ENCODE measurements around the gene PYCARD.
A peak's percentile ranks its signal among the peaks of the same experiment; 100 is the strongest.
"Not testable (repeated sequence)": the region's sequence is repeated elsewhere in the genome, so short reads cannot be mapped to it uniquely, and the experiment has no call there.

Gene PYCARD

GRCh38 chr16:31214708-31215286, 12.2 kb upstream of the PYCARD start:
- DNase-seq = no peak

GRCh38 chr16:31213877-31214707, 11.5 kb upstream of the PYCARD start, which contains the start of gene TRIM72:
TRIM72 (plus strand) TSS chr16:31214119; CDS start chr16:31214739, 620 bp downstream.
- no peak for DNase-seq

GRCh38 chr16:31213342-31213741, 10.8 kb upstream of the PYCARD start:
- DNase-seq = no peak

GRCh38 chr16:31206776-31207175, 4.2 kb upstream of the PYCARD start:
- no peak for DNase-seq

- no peak for DNase-seq
Observed at GRCh38 chr16:31204871-31205666, 2.5 kb upstream of the PYCARD start.

- peak; percentile 14 for DNase-seq
Observed at GRCh38 chr16:31201582-31202413, 762 bp downstream of the PYCARD start.

- peak; percentile 33 for DNase-seq
Observed at GRCh38 chr16:31200821-31201568, 1.6 kb downstream of the PYCARD start.

GRCh38 chr16:31200111-31200510, 2.4 kb downstream of the PYCARD start:
- DNase-seq = not testable (repeated sequence)

- no peak for DNase-seq
Observed at GRCh38 chr16:31199430-31200041, 3.0 kb downstream of the PYCARD start.

- no peak for DNase-seq
Observed at GRCh38 chr16:31198207-31198882, 4.2 kb downstream of the PYCARD start.

- no peak for DNase-seq
Observed at GRCh38 chr16:31196324-31197088, 6.1 kb downstream of the PYCARD start.

GRCh38 chr16:31195861-31196260, 6.7 kb downstream of the PYCARD start:
- not testable (repeated sequence) for DNase-seq

- no peak for DNase-seq
Observed at GRCh38 chr16:31194898-31195297, 7.7 kb downstream of the PYCARD start.

- DNase-seq = no peak
Observed at GRCh38 chr16:31193874-31194273, 8.7 kb downstream of the PYCARD start.

- DNase-seq = no peak
Observed at GRCh38 chr16:31192856-31193642, 9.5 kb downstream of the PYCARD start.

GRCh38 chr16:31191697-31192428, 10.7 kb downstream of the PYCARD start:
- no peak for DNase-seq

- DNase-seq = no peak
Observed at GRCh38 chr16:31190818-31191444, 11.6 kb downstream of the PYCARD start.

- no peak for DNase-seq
Observed at GRCh38 chr16:31190061-31190460, 12.5 kb downstream of the PYCARD start.

Measured in NCI-H82 (cell line).